Mesodermal cell (in vitro differentiated cells): Measurements from ENCODE around the gene RNF26.

Experiments
- H3K27ac ChIP-seq: 2 replicates; pipeline ENCODE4 v1.7.0; 2013; ENCODE audit warnings: mild to moderate bottlenecking, low read depth, low read length, moderate library complexity; ENCODE audit not compliant: severe bottlenecking
- H3K36me3 ChIP-seq: 2 replicates; pipeline ENCODE4 v1.7.1; 2013; ENCODE audit warnings: mild to moderate bottlenecking, low read length, moderate library complexity; ENCODE audit not compliant: control insufficient read depth, insufficient read depth
- H3K4me1 ChIP-seq: one replicate; pipeline ENCODE4 v1.7.1; 2013; ENCODE audit warnings: mild to moderate bottlenecking, low read length; ENCODE audit not compliant: insufficient read depth, control insufficient read depth, poor library complexity, severe bottlenecking
- H3K4me3 ChIP-seq: 2 replicates; pipeline ENCODE4 v1.7.0; 2013; ENCODE audit warnings: low read length, control low read depth, mild to moderate bottlenecking; ENCODE audit not compliant: insufficient read depth, poor library complexity, severe bottlenecking; ENCODE audit errors: extremely low read depth
- H3K9me3 ChIP-seq: 2 replicates; pipeline ENCODE4 v1.7.1; 2013; ENCODE audit warnings: mild to moderate bottlenecking, low read length, moderate library complexity; ENCODE audit not compliant: control insufficient read depth
- WGBS, 2 experiments: methylation state at CpG; one replicate each; pipeline ENCODE4 v1.1.5; 2013; ENCODE audit warnings: missing lambda C conversion rate in 2 of 2; ENCODE audit not compliant: insufficient coverage in 2 of 2; 5-methylcytosine and 5-hydroxymethylcytosine counted together

RNF26 gene

GRCh38 chr11:119344291-119345010 lies 10.1 kb downstream of the RNF26 start:
- Histone ChIP-seq H3K4me3 (no peak overlapping the region), H3K36me3 (no peaks in the 10 kb centered on the region), H3K27ac (no peak overlapping the region), H3K9me3 (no peaks in the 10 kb centered on the region), H3K4me1 (peaks cover 4% of the 10 kb centered on the region)
- 87% methylated on average over 10 to 11 of the region's 14 CpGs for WGBS, 2 experiments

- Histone ChIP-seq H3K9me3 (no peaks in the 10 kb centered on the region), H3K4me3 (no peak overlapping the region), H3K4me1 (no peaks in the 10 kb centered on the region), H3K27ac (no peak overlapping the region), H3K36me3 (no peaks in the 10 kb centered on the region)
- 89 to 94% methylated on average over 7 to 8 of the region's 12 CpGs for WGBS, 2 experiments
Measured at GRCh38 chr11:119345685-119346084, 11.4 kb downstream of the RNF26 start.

- no peaks in the 10 kb centered on the region for H3K4me1 ChIP-seq
- H3K4me3 ChIP-seq, result no peak within 1 kb of the TSS
- WGBS, 2 experiments, result 69 to 85% methylated on average over 3 to 4 of the region's 6 CpGs
- H3K9me3 ChIP-seq, result no peaks in the 10 kb centered on the region
- no peak within 1 kb of the TSS for H3K27ac ChIP-seq
- H3K36me3 ChIP-seq, result no peaks in the 10 kb centered on the region
Measured at GRCh38 chr11:119346605-119347004, 12.3 kb downstream of the RNF26 start, which contains the start of gene MFRP. Gene MFRP, minus strand, starts transcription at chr11:119346705. Its CDS starts 192 bp downstream, at chr11:119346513.

- no peak overlapping the region for H3K27ac ChIP-seq
- H3K4me3 ChIP-seq, result no peak overlapping the region
- H3K4me1 ChIP-seq, result no peaks in the 10 kb centered on the region
- no peaks in the 10 kb centered on the region for H3K9me3 ChIP-seq
- WGBS, 2 experiments, result 100% methylated on average over 1 of the region's 2 CpGs; no CpG with 5 or more reads in 1 of the 2 experiments
- no peaks in the 10 kb centered on the region for H3K36me3 ChIP-seq
Measured at GRCh38 chr11:119347242-119347641, 12.9 kb downstream of the RNF26 start.

- H3K9me3 ChIP-seq, result no peaks in the 10 kb centered on the region
- no peaks in the 10 kb centered on the region for H3K4me1 ChIP-seq
- no peak overlapping the region for H3K27ac ChIP-seq
- H3K4me3 ChIP-seq, result no peak overlapping the region
- 80 to 91% methylated on average over 10 to 13 of the region's 16 CpGs for WGBS, 2 experiments
- H3K36me3 ChIP-seq, result no peaks in the 10 kb centered on the region
Measured at GRCh38 chr11:119347940-119348605, 13.7 kb downstream of the RNF26 start.

GRCh38 chr11:119350302-119350701 lies 16.0 kb downstream of the RNF26 start:
- Histone ChIP-seq H3K9me3 (no peaks in the 10 kb centered on the region), H3K36me3 (no peaks in the 10 kb centered on the region), H3K4me3 (no peak overlapping the region), H3K27ac (no peak overlapping the region), H3K4me1 (no peaks in the 10 kb centered on the region)
- 78 to 88% methylated on average over 1 to 5 of the region's 6 CpGs for WGBS, 2 experiments

GRCh38 chr11:119351232-119351631 lies 16.9 kb downstream of the RNF26 start:
- Histone ChIP-seq H3K4me3 (no peak overlapping the region), H3K36me3 (no peaks in the 10 kb centered on the region), H3K9me3 (no peaks in the 10 kb centered on the region), H3K4me1 (no peaks in the 10 kb centered on the region), H3K27ac (no peak overlapping the region)
- no CpG with 5 or more reads among the region's 2 CpGs for WGBS, 2 experiments

- Histone ChIP-seq H3K9me3 (no peaks in the 10 kb centered on the region), H3K36me3 (peaks cover 4% of the 10 kb centered on the region), H3K4me3 (no peak overlapping the region), H3K27ac (no peak overlapping the region), H3K4me1 (no peaks in the 10 kb centered on the region)
- WGBS, 2 experiments, result 29 to 55% methylated on average over 3 to 4 of the region's 4 CpGs
Measured at GRCh38 chr11:119352857-119353260, 18.5 kb downstream of the RNF26 start.

- H3K27ac ChIP-seq, result no peak overlapping the region
- H3K4me3 ChIP-seq, result no peak overlapping the region
- WGBS, 2 experiments, result 58 to 71% methylated on average over 4 to 5 of the region's 9 CpGs
- H3K9me3 ChIP-seq, result no peaks in the 10 kb centered on the region
- peaks cover 6% of the 10 kb centered on the region for H3K36me3 ChIP-seq
- H3K4me1 ChIP-seq, result peaks cover 3% of the 10 kb centered on the region
Measured at GRCh38 chr11:119355091-119355843, 20.9 kb downstream of the RNF26 start.

GRCh38 chr11:119356349-119357031 lies 22.2 kb downstream of the RNF26 start:
- Histone ChIP-seq H3K4me3 (peak overlapping the region; percentile 33), H3K9me3 (no peaks in the 10 kb centered on the region), H3K4me1 (peaks cover 13% of the 10 kb centered on the region), H3K27ac (no peak overlapping the region), H3K36me3 (peaks cover 6% of the 10 kb centered on the region)
- WGBS, 2 experiments, result 1 to 2% methylated on average over 40 to 52 of the region's 54 CpGs
